GM12874 (cell line): Measurements from ENCODE around the gene HP1BP3.

Experiments used
- TF ChIP-seq, protein P1 (sequence below): IDR thresholded peaks from 2 replicates; pipeline ENCODE4 v1.5.1; 2011; ENCODE audit warnings: low read depth, mild to moderate bottlenecking, control low read depth, low read length, moderate library complexity; ENCODE audit not compliant: insufficient read depth

HP1BP3 gene

DNA sequence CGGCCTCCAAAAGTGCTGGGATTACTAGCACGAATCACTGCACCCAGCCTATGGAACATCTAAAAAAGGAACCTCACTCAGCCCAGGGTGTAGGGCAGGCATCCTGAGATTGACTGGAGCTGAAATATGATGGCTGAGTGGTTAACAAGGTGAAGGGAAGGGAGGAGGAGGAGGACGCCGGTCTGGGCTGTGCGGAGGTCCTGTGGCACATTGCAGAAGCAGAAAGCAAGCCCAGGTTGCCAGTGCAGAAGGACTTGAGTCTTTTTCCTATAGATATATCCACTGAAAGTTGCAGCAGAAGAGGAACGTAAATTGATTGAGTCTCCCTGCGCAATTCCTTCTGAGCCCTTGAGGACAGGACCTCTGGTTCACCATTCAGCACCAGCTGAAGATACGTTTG, 67.8 kb downstream of the HP1BP3 start:
- TF ChIP-seq, protein P1, sequence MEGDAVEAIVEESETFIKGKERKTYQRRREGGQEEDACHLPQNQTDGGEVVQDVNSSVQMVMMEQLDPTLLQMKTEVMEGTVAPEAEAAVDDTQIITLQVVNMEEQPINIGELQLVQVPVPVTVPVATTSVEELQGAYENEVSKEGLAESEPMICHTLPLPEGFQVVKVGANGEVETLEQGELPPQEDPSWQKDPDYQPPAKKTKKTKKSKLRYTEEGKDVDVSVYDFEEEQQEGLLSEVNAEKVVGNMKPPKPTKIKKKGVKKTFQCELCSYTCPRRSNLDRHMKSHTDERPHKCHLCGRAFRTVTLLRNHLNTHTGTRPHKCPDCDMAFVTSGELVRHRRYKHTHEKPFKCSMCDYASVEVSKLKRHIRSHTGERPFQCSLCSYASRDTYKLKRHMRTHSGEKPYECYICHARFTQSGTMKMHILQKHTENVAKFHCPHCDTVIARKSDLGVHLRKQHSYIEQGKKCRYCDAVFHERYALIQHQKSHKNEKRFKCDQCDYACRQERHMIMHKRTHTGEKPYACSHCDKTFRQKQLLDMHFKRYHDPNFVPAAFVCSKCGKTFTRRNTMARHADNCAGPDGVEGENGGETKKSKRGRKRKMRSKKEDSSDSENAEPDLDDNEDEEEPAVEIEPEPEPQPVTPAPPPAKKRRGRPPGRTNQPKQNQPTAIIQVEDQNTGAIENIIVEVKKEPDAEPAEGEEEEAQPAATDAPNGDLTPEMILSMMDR: no peak

DNA sequence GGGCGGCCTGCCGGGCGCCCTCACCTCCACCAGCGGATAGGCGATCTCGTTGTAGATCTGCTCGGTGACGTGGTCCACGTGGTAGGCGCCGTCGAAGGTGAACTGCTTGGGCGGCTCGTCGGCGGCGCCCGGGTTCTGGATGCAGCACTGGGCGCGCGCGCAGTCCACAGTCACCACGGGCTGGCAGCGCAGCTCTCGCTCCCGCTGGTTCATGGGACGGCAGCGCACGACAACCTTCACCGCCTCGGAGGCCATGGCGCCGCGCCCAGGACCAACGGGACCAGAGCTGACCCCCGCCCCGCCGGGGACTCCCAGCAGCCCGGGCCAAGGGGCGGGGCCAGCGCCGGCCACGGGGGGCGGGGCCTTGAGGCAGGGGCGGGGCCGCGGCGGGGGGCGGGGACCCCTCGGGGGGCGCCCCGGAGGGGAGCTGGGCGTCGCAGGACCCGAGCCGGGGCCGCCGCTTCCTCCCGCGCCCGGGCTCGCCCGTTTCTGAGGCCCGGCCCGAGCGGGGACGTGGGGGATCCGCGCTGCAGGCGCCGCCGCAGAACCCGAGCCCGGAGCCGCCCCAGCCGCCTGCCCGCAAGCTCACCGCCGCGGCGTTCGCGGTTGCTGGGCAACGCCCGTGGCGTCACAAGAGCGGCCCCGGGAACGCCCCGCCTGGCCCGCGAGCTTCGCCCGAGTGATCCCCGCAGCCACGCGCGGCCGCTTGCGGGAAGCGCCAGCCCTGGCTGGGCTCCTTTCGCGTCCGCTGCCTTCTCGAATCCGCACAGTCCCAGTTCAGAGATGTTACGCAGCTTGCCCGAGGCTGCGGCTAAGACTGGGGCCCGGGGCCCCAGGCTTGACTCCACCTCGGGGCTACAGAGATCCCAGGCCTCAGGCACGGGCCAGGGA, 69.4 kb downstream of the HP1BP3 start, which contains the start of gene KIF17:
Gene KIF17, minus strand, starts transcription at position 556 of the 891 bp plus-strand sequence. Its CDS starts 301 bp downstream, at position 255.
- TF ChIP-seq, protein P1: no peak

DNA sequence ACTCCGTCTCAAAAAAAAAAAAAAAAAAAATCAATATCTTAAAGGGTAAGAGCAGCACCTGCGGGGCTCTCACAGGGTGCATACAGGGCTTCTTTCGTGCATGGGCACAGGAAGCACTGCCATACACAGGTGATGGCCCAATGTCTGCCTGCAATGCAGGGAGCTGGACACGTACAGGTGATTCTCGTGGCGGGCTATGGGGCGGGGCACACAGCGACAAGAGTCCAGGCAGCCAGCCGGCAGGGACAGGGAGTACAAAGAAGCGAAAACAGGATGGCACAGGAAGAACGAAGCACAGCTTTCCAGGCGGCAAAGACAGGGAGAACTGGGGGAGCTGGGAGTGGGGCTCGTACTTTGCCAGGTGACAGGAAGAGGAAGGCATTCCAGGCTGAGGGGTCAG, 70.9 kb downstream of the HP1BP3 start:
- TF ChIP-seq, protein P1: no peak

DNA sequence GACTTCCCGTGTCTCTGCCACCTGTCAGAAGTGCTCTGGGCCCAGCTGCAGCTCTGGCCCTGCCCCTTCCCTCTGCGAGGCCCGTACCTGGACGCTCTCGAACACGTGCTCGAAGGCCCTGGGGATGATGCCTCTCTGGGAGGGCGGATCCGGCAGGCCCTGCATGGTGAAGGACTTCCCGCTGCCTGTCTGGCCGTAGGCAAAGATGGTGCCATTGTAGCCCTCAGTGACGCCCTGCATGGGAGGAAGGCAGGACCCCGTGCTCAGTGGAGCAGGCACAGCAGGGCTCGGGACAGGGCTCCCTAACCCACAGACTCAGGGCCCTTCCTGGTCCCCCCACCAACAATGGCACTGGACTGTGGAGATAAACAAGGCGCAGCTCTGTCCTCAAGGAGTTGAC, 71.7 kb downstream of the HP1BP3 start:
- TF ChIP-seq, protein P1: no peak

DNA sequence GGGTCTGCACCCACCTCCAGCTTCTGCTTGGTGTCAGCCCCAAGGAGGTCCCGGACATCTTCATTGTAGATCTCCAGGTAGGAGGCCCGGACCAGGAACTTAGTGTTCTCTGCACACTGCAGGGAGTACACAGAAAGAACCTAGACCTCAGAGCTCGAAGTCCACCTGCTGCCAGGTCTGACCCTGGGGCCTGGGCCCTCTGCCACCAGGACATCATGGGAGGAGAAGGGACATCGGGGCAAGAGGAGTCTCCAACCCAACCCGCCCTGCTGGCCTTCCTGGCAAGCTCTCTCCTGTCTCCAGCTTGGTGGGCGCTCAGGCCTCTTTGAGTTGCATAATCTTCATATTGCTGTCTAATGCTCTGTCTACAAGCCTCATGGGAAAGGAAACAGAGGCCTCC, 73.7 kb downstream of the HP1BP3 start:
- TF ChIP-seq, protein P1: no peak

DNA sequence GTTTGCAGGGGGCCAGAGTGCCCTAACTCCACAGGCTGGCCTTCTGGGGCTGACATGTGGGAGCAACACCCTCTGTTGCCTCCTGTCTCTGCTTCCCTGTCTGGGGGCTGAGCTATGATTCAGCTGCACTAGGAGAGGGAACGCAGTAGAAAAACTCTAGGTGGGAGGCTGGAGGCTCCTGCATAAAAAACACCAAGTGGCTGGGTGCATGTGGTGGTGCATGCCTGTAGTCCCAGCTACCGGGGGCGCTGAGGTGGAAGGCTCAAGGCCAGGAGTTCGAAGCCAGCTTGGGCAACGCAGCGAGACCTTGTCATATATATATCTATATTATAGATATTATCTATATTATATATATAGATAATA, 74.9 kb downstream of the HP1BP3 start:
- TF ChIP-seq, protein P1: no peak

DNA sequence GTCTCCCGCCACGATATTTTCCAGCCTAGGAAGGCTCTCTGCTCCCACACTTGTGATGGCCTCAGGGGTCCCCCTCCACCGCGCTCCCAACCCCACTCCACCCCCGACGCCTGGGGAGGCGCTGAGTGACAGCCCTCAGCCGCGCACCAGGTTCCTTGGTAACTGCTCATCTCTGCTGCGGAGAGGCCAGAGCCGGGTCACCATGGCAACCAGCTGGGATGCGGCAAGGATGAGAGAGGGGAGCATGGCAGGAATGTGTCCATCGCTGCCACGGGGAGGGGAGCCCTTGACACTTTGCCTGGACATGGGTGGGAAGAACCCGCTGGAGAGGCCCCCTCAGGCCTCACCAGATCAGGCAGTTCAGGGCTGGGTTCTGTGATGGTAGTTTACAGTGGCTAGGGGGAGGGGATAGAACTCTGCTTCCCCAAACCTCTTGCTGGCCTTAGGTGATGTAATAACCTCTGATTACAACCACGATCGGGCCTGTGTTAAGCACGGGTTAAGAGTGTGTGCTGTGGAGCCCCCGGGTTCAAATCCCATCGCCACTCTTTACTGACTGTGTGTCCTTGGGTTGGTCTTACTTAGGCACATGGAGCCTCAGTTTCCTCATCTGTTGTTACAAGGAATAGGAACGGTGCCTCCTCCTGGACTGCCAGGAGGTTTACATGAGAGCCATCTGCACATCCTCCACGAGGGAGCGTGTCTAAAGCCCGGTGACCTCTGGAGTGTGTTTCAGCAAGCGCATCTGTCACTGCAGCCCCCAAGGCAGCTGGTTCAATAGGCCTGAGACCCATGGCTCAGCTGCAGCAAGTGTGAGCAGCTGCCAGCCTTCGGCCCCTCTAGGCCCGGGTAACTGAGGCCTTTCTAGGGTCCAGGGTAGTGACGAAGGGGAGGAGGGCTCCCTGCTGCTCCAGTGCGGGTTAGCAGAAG, 75.6 kb downstream of the HP1BP3 start:
- TF ChIP-seq, protein P1: no peak
